ENCODE results near the gene TAGLN.

Gene TAGLN

GRCh38 chr11:117169736-117170135 lies 29.4 kb upstream of the TAGLN start:
- Histone ChIP-seq H3K4me1 (ENCODE audit: insufficient read depth, low read length) (no peaks in the 10 kb centered on the region), H2AFZ (ENCODE audit: low read depth, low read length) (no peak overlapping the region), H3K36me3 (ENCODE audit: insufficient read depth, low read length) (peaks cover 70% of the 10 kb centered on the region), H3K4me2 (ENCODE audit: insufficient read depth, low read length) (no peak overlapping the region), H3K27me3 (ENCODE audit: insufficient read depth, low read length, poor library complexity) (no peaks in the 10 kb centered on the region), H3K9me3 (ENCODE audit: insufficient read depth, low read length, severe bottlenecking) (no peaks in the 10 kb centered on the region), H3K27ac (ENCODE audit: low read length) (no peak overlapping the region), H3K4me3 (ENCODE audit: low read depth in 1 of 2, low read length in 2 of 2) (no peak overlapping the region), H3K79me2 (ENCODE audit: insufficient read depth, low read length) (peaks cover 9% of the 10 kb centered on the region; the same call in 1 of the 2 replicates), H3K9ac (ENCODE audit: low read depth, low read length) (no peak overlapping the region), H4K20me1 (ENCODE audit: insufficient read depth, low read length) (peaks cover 11% of the 10 kb centered on the region)
- ATAC-seq (ENCODE audit: insufficient read depth, low read depth) (no peak), DNase-seq (no peak)
- no peak for TF ChIP-seq EZH2 (IDR thresholded peaks at IDR 0.05; ENCODE audit: borderline replicate concordance, low read depth, low read length, severe bottlenecking)
- TF ChIP-seq, protein P1, sequence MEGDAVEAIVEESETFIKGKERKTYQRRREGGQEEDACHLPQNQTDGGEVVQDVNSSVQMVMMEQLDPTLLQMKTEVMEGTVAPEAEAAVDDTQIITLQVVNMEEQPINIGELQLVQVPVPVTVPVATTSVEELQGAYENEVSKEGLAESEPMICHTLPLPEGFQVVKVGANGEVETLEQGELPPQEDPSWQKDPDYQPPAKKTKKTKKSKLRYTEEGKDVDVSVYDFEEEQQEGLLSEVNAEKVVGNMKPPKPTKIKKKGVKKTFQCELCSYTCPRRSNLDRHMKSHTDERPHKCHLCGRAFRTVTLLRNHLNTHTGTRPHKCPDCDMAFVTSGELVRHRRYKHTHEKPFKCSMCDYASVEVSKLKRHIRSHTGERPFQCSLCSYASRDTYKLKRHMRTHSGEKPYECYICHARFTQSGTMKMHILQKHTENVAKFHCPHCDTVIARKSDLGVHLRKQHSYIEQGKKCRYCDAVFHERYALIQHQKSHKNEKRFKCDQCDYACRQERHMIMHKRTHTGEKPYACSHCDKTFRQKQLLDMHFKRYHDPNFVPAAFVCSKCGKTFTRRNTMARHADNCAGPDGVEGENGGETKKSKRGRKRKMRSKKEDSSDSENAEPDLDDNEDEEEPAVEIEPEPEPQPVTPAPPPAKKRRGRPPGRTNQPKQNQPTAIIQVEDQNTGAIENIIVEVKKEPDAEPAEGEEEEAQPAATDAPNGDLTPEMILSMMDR (IDR thresholded peaks at IDR 0.05; ENCODE audit: borderline replicate concordance, extremely low read depth, low read length, poor library complexity, severe bottlenecking) = no peak

GRCh38 chr11:117170210-117170609 lies 29.0 kb upstream of the TAGLN start:
- no peak overlapping the region for H2AFZ ChIP-seq (ENCODE audit: low read depth, low read length)
- peaks cover 9% of the 10 kb centered on the region; the same call in 1 of the 2 replicates for H3K79me2 ChIP-seq (ENCODE audit: insufficient read depth, low read length)
- H3K36me3 ChIP-seq (ENCODE audit: insufficient read depth, low read length) = peaks cover 67% of the 10 kb centered on the region
- no peak for DNase-seq
- H3K4me2 ChIP-seq (ENCODE audit: insufficient read depth, low read length) = no peak overlapping the region
- no peak overlapping the region for H3K27ac ChIP-seq (ENCODE audit: low read length)
- H3K27me3 ChIP-seq (ENCODE audit: insufficient read depth, low read length, poor library complexity) = no peaks in the 10 kb centered on the region
- H3K9me3 ChIP-seq (ENCODE audit: insufficient read depth, low read length, severe bottlenecking) = no peaks in the 10 kb centered on the region
- H3K9ac ChIP-seq (ENCODE audit: low read depth, low read length) = no peak overlapping the region
- no peak for ATAC-seq (ENCODE audit: insufficient read depth, low read depth)
- peaks cover 11% of the 10 kb centered on the region for H4K20me1 ChIP-seq (ENCODE audit: insufficient read depth, low read length)
- no peak overlapping the region for H3K4me3 ChIP-seq (ENCODE audit: low read depth in 1 of 2, low read length in 2 of 2)
- H3K4me1 ChIP-seq (ENCODE audit: insufficient read depth, low read length) = no peaks in the 10 kb centered on the region
- TF ChIP-seq EZH2 (IDR thresholded peaks at IDR 0.05; ENCODE audit: borderline replicate concordance, low read depth, low read length, severe bottlenecking) = no peak
- TF ChIP-seq, protein P1 (IDR thresholded peaks at IDR 0.05; ENCODE audit: borderline replicate concordance, extremely low read depth, low read length, poor library complexity, severe bottlenecking) = no peak

DNA sequence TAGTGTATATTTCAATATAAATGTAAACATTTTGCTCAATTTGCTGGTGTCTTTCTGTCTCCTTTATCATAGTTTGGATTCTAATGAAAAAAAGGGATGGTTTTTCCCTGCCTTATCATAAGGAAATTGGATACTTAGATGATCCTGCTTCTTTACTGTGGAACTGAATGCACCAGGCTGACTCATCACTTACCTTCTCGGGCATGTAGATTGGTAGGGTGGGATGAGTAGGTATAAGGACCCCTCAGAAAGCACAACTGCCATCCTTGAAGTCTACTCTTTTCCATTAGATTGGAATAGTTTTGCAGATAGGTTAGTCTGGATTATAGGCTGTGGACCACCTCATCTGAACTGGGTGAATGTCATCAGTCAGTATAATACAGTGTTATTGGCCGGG lies 28.2 kb upstream of the TAGLN start:
- Histone ChIP-seq H3K36me3 (ENCODE audit: insufficient read depth, low read length) (peaks cover 59% of the 10 kb centered on the region), H4K20me1 (ENCODE audit: insufficient read depth, low read length) (peaks cover 8% of the 10 kb centered on the region), H3K4me3 (ENCODE audit: low read depth in 1 of 2, low read length in 2 of 2) (no peak overlapping the region), H2AFZ (ENCODE audit: low read depth, low read length) (no peak overlapping the region), H3K9me3 (ENCODE audit: insufficient read depth, low read length, severe bottlenecking) (no peaks in the 10 kb centered on the region), H3K27ac (ENCODE audit: low read length) (no peak overlapping the region), H3K9ac (ENCODE audit: low read depth, low read length) (no peak overlapping the region), H3K27me3 (ENCODE audit: insufficient read depth, low read length, poor library complexity) (no peaks in the 10 kb centered on the region), H3K79me2 (ENCODE audit: insufficient read depth, low read length) (peaks cover 8% of the 10 kb centered on the region; the same call in 1 of the 2 replicates), H3K4me2 (ENCODE audit: insufficient read depth, low read length) (no peak overlapping the region), H3K4me1 (ENCODE audit: insufficient read depth, low read length) (no peaks in the 10 kb centered on the region)
- ATAC-seq (ENCODE audit: insufficient read depth, low read depth) (no peak), DNase-seq (no peak)
- TF ChIP-seq, protein P1 (IDR thresholded peaks at IDR 0.05; ENCODE audit: borderline replicate concordance, extremely low read depth, low read length, poor library complexity, severe bottlenecking) = no peak
- no peak for TF ChIP-seq EZH2 (IDR thresholded peaks at IDR 0.05; ENCODE audit: borderline replicate concordance, low read depth, low read length, severe bottlenecking)
